Stimulated activated CD4-positive, alpha-beta T cell treated with anti-CD3 and anti-CD28 coated beads, Interleukin-1b, Interleukin-23, amount 100 ng/mL, for 1 hour (primary cell): Measurements from ENCODE around the gene DYNLRB1.

ENCODE experiments used
- DNase-seq, 2 donors: peaks; one replicate each; pipeline ENCODE4 v3.0.0-alpha.2; 2020; ENCODE audit warnings: low read depth in 2 of 2

DYNLRB1 gene

DNA sequence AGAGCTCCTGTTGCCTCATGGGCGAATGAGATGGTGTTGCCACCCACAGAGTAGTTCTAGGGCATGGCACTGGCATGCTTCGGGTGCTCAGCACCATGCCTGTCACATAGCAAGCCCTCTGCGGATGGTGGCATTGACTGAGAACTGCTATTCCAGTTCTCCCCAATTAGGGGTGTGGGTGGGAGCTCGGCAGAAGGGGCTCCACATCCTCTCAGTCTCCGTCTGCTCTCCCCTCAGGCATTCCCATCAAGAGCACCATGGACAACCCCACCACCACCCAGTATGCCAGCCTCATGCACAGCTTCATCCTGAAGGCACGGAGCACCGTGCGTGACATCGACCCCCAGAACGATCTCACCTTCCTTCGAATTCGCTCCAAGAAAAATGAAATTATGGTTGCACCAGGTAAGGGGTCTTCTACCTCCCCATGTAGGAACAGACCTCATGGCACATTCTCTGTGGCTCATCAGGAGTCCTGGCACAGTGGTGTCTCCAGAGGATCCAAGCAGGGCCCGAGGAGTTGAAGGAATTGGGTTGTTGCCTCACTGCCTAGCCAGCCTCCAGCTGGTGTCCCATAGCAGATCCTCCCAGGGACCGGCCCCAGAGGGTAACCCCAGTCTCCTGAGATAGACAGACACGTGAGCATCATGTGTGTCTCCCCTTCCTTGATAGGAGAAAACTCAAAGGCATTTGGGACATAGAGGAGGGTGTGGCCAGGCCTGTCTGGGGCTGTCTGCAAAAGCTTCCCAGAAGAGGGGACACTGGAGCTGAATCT is 18.4 kb downstream of the DYNLRB1 start:
- no peak for DNase-seq

DNA sequence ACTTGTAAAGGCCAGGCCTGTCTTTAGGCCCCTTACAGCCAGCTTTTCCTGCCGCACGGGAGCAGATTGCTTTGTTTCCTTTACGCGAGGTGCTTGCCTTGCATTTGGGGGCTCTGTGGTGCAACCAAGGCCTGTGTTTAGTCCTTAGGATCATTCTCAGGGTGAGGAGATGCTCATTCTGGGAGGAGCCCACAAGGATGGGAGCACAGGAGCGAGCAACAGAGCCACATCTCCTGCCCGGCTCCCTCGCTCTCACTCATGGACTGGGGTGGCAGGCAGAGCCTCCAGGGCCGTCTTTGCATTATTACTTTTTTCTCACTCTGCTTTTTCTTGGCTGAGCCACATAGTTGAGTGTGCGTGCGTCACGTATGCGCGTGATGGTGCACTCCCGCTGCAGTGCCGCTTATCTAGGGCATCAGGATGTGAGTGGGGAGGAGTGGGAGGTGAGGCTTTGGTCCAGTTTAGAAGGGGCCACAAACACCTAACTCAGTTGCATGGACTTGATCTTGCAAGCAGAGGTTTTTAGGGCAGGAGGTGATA is 19.1 kb downstream of the DYNLRB1 start:
- DNase-seq = no peak

DNA sequence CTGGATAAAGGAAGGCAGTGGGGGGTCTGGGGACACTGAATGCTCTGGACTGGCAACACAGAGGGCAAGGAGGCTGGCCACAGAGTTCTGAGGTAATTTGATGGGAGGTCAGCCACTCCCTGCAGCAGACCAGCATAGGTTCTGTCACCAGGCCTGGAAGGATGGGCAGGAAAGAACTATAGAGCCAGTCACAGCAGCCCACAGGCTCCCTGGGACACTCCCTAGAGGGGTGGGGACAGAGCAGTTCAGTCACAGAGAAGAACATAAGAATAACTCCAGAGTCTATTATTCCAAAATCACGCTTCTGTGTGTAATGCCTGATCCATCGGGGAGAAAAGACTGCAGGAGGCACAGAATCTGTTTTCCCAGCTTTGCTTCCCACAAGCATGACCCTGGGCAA is 19.6 kb downstream of the DYNLRB1 start:
- DNase-seq = no peak

DNA sequence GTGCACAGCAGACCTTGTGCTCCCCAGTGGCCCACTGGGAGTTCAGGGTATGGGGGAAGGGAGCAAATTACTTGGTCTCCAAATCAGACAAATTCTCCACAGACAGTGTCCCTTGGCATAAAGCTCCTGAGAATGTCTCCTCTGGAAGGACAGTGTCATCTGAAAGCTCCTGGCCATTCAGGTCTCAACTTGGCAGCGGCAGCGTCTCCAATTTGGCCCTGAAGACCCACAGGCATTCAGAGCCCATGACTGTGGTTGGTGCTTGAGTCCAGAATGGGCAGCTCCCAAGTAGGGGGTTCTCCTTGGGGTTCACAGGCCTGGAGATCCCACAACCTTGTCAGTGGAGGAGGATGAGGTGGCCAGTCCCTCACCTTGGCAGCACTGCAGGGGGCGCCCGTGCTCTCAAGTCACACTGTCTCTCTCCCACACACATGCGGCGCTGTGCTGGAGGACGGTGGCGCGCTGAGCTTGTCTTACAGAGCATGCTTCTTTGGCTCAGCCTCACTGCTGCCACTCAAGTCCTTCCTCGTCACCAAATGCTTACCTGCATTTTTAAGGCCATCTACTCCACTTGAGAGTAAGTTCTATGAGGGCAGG is 20.7 kb downstream of the DYNLRB1 start:
- peak in 1 of 2 donors; percentile 28 for DNase-seq

DNA sequence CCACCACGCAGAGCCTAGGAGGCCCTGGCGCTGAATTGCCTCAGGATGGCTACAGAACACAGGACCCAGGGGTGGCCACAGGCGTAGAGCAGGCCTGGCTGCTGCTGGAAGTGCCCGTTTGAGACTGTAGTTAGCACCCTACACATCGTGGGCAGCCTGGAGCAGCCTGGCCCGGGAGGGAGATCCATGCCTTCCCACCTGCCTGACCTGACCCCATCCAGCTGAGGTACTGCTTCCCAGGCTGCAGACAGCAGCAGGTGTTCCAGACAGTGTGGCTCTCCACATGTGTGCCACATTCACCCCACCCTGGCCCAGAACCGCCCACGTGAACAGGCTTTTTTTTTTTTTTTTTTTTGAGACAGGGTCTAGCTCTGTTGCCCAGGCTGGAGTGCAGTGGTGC is 21.4 kb downstream of the DYNLRB1 start:
- no peak for DNase-seq

DNA sequence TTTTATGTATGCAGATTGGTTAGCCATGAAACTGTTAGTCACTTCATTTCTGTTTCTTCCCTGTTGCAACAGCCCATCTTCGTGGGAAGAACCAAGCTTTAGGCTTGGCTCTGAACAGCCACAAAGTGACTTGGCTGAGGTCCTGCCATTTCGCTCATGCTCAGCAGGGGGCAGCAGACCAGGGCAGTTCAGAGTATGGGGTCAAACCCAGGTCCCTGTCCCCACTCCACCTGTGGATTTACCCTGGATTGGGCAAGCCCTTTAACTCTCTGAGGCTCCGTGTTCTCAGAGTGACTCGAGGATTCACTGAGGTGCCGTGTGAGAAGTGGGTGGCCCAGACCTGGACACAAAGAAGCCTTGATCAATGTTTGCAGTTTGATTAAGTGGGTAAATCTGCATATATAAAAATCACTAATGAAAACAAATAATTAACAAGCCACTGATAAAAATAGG is 22.5 kb downstream of the DYNLRB1 start:
- DNase-seq = peak in 1 of 2 donors; percentile 33

DNA sequence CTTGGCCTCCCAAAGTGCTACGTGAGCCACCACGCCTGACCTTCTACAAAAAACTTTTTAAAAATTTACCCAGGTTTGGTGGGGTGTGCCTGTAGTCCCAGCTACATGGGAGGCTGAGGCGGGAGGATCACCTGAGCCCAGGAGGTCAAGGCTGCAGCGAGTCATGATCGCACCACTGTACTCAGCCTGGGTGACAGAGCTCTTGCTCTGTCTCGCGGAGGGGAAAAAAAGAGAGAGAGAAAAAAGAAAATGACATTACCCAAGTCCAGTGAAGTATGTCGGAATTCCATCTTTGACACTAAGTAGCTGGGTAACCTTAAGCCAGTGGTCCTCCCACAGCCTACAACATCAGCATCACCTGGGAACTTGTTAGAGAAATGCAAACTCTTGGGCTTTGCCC is 23.5 kb downstream of the DYNLRB1 start:
- no peak for DNase-seq

DNA sequence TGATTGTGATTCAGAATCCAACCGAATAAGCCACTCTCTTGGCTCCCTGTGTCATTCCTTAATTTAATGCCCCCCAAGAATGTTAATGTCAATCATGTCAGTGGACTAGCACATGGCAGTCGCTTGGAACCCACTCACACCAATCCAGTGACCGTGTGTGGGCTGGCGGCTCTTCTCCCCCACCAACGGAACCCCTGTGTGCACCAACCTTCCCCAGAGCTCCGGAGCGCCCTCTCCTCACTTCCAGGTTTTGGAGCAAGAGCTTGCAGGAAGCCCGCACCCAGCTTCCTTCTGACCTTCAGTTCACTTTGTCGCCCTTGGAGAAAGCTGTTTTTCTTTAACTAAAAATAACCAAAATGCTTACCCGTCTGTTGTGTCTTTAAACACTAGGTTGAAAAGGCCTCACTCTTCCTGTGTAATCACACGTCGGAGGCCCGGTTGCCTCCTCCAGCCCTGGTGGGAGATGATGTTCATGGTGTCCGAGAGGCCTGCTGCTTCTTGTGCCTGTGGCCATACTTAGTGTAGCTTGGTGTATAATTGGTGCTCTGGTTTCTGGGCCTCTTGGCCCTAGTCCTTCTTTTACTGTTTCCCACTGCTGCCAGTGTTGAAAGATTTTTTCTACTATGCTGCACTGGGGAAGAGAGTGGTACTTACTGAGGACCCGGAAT is 24.5 kb downstream of the DYNLRB1 start:
- no peak for DNase-seq

DNA sequence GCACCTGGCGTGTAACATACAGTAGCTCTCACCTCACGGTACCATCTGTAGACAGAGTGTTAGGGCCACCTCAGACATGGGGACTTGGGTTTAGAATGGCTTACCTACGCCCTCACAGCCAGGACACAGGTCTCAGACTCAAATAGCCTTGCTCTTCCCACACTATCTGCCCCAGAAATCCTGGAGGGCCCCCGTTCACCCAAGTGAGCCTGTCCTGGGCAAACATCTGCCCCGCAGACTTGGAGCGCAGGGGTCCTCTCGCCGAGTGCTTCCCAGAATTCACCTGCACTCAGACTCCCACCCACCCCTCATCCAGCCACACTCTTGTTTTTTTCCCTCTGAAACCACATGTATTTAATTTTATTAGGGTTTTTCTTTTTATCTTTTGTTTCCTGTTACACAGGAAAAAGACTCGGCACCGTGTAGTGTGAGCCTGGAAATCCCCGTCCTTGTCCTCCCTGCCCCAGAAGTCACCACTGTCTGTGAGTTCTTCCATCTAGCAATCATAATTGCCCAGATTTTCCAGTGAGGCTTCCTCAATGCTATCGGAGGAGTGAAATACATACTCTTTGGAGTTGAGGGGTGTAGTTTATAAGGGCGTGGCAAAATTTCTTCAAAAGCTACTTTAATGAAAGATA is 25.2 kb downstream of the DYNLRB1 start:
- DNase-seq = no peak

DNA sequence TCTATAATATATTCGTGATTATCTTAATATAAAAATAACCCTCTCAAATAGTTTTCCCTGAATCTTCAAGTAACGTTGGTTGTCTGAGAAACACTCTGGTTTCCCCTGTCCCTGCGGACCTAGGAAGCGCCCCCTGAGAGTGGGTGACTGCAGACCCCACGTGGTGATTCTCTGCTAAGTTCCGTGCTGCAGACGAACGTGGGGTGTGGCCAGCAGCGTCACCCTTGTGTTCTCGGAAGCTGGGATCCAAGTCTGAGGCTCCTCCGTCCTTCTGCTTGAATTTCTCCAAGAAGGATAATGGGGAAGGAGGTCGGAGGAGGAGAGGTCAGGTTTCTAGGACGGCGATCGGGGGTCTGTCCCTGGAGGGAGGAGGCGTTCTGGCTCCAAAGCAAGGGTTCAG is 25.7 kb downstream of the DYNLRB1 start:
- DNase-seq = no peak

DNA sequence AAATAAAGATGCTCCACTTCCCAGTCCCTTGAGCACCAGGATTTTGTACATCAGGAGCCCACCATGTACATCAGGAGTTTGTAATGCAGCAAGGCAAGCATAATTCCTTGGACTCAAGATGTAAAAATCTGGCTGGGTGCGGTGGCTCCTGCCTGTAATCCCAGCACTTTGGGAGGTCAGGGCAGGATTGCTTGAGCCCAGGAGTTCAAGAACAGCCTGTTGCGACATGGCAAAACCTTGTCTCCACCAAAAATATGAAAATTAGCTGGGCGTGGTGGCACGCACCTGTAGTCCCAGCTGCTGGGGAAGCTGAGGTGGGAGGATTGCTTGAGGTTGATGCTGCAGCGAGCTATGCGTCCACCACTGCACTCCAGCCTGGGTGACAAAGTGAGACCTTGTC is 26.2 kb downstream of the DYNLRB1 start:
- DNase-seq = no peak

DNA sequence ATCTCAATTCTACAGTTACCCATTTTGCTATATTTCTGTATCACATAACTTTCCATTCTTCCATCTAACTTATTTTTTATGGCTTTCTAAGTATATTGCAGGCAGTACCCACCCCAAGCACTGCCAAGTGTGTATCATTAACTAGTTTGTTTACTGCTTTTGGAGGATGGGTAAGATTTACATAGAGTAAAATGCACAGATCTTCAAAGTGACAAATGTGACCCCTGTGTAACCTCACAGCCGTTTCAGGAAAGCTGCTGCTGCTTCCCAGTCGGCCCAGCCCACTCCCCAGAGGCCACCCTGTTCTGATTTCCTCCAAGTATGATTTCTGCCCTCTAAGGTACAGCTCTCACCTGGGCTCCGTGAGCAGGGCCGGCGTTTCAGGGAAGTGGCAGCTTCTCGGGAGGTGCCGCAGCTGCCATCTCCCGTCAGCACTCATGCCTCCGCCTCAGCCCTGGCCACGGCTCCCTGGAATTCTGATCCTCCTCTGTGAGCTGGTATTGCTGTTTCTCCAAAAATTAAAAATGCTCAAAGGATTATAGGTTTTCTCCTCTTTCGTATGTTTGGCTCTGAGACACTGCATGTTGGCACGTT is 27.3 kb downstream of the DYNLRB1 start:
- DNase-seq = no peak

DNA sequence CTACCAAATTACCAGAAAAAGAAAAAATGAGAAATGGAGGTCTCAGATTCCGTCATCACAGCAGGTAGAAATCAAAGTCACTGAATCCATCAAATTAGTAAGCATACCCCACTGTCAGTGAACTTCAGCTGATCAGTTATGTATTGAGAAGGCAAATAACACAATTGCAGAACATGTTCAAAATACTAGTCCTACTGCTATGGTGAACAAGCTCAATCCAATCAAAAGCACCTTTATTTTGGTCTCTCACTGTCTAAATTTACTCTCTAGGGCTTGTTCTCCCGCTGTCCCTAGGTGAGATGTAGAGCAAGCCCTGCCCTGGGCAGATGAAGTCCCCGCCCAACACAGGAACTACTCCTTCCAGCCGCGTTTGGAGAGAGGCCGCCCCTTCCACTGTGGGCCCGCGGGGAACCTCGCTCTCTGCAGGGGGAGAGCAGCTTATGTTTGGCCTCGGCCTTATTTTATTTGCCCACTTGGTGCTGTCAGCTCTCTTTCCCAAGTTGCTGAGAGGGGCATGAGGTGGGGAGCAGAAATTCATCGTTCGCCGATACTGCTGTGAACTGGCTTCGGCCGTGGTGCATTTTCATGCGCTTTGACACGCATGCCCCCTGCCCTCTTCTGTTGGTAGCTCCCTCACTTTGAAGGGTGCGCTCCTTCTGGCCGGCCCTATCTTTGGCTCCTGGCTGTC is 28.0 kb downstream of the DYNLRB1 start:
- DNase-seq = no peak

DNA sequence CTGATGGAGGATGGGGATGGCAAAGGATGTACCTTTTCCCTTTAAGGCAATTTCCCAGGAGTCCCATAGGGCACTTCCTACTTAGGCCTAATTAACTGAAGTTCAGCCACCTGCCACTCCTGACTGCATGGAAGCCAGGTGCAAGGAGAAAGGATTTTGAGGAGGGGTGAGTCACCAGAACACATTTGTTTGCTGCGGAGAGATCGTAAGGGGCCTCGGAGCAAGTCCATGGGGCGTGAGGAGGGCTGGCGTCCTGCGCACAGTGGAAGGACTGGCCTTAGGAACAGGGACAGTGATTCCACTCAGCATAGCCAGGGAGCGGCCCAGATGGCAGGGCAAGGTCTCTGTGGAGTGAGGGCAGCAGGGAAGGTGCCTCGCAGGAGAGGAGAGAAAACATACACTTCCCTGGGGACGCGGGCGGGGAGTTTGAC is 30.5 kb downstream of the DYNLRB1 start:
- no peak for DNase-seq

DNA sequence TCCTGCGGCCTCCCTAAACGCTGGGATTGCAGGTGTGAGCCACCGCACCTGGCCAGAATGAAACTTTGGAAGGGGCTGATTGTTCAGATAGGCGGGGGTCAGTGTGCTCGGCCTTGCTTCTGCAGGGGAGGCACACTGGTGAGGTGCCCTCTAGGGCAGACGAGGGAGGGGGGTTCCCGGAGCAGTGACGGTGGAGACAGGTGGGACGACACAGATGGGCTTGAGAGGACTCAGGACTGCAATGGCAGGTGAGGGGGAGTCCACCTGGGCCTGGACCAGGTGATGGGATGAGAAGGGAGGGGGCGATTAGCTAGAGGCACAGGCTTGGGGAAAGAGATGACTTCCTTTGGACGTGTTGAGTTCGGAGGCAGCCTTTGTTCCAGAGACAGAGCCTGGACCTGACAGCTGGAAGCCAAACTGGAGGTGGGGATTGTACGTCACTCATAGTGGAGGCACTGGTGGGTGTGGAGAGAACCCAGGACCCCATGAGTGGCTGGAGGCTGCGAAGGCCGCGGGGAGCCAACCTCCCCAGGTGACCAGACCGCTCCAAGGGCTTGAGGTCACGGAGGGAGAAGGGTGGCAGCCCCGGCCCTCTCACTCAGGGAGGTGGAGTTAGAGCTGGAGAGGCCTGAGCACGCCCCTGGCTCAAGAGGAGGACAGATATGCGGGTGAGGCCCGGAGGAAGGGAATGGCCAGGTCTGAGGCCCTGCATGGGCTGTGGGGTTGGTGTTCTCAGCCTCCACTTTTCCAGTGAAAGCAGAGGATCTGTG is 31.8 kb downstream of the DYNLRB1 start:
- DNase-seq = no peak

DNA sequence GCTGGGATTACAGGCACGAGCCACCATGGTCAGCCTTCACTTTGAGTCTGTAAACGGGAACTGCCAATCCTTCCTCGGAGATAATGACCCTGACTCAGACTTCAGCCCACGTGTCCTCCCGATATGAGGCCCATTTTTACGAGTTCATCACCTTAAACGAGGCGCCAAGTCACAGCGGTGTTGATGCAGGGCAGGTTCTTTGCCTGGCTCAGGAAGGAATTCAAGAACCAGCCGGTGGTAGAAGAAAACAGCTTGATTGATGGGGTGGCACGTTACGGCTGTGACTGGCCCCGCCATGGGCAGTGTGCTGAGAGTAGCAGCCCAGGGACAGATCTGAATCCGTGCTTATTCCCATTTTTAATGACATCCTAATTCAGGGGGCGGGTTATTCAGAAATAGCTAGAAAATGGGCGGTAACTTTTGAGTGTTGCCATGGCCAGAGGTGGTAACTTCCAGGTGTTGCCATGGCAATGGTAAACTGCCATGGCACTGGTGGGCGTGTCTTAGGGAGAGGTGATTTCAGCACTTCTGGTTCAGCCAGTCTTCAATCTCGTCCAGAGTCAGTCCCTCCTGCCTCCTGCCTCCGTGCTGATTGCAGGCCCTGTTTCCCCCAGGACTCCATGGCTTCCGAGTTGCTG is 33.2 kb downstream of the DYNLRB1 start:
- no peak for DNase-seq

DNA sequence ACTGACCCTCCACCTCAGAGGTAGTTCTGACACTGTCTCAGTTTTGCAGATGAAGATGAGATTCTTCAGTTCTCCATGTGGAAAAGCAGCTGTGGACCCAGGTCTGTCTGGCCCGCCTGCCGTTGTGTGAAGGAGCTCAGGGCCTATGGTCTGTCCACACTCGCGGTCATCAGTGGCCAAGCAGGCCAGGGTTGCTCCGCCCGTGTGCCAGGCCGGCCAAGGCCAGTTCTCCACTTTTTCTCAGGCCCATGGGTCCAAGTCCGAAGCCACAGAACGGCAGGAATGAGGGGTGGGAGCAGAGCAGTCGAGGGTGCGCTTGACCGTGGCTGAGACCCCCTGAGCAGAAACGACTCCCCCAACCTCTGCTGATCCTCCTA is 33.7 kb downstream of the DYNLRB1 start:
- DNase-seq = no peak

DNA sequence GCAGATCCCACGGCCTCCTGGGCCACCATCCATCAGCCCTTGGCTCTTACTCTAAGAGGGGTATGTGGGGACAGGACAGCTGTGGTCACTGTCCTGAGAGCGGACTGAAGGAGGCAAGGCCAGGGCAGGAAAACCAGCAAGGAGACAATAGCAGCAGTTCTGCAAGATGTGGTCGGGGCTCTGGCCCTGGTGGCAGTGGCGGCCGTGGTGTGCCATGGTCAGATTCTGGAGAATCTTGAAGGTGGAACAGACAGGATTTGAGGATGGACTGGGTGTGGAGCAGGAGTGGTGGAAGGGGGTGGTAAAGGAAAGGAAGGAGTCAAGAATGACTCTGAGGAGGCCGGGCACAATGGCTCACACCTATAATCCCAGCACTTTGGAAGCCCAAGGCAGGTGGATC is 36.3 kb downstream of the DYNLRB1 start:
- no peak for DNase-seq

DNA sequence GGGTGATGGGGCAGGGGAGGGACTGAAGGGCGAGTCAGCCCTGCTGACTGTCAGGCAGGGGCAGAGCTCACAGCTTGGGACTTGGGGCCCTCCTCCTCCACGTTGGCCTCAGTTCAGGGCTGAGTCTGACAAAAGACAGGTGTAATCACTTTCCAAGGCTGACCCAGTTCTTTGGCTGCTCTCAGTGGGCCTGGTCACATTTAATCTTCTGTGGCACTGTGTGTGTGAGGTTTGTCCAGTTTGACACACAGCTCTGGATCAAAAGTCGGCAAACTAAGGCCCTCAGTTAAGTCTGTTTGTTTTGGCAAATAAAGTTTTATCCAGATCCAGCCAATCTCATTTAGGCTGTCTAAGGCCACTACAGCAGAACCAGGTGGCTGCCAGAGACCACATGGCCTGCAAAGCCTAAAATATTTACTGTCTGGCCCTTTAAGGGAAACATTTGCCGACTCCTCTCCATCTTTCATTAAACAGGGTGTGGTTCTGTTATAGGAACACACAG is 37.2 kb downstream of the DYNLRB1 start:
- no peak for DNase-seq

DNA sequence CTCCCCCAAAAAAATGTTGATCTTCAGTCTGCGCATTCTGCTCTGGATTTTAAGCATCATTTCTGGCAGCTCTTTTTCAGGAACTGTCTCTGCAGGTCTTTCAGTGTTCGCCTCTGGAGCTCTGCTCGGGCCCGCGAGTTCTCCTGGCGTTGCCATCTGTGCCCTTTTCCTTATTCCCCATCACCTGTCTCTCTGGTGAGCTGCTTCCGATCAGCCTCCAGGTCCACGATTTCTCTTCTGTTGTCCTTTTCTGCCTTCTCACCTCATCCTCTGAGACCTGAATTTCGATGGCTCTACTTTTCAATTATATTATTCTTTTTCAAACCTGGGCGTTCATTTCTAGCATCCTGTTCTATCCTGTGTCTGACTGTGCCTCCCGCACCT is 41.7 kb downstream of the DYNLRB1 start:
- DNase-seq = no peak
